ENCODE results near the gene TBC1D22A.

TBC1D22A gene

GRCh38 chr22:46914916-46915894 is 152.8 kb downstream of the TBC1D22A start:
- Mint-ChIP-seq H3K27ac (no peak overlapping the region), H3K4me1 (ENCODE audit: low read depth) (peaks cover 7% of the 10 kb centered on the region), H3K36me3 (ENCODE audit: low read depth) (peaks cover 91% of the 10 kb centered on the region), H3K9me3 (no peaks in the 10 kb centered on the region), H3K27me3 (no peaks in the 10 kb centered on the region), H3K4me3 (no peak overlapping the region)
- intact Hi-C loops (cut with micrococcal nuclease) = no loop called here

DNA sequence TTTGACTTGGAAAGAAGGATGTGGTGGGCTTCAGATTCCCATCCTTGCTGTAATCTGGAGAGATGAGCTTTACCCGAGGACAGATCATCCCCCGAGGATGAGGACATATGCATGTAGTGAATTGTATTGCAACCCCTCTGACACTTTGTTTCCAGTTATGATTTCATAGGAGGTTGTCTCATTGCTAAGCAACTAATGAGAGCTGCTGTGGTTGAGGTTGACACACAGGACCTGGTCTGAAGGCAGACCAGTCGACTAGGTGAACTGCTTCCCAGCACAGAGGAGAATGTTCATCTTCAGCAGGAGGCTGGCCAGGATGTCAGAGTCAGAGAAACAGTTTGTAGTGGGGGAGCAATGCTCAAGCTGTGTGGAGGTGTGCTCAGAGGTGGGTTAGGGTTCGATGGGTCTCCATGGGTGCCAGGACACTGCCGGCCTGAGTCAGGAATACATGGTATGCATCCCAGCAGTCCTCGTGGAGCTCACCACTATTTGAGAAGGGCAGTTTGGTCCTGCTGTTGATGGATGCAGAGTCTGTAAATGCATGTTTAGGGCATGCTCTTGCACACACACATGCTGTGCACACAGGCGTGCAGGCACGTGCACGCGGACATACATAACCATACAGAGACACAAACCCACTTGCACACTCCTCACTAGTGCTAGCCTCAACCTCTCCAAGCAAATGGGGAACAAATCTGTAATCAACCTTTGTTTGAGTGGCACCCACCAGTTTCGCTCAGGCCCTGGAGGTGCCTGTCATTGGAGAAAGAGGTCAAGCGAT is 153.7 kb downstream of the TBC1D22A start:
- peaks cover 89% of the 10 kb centered on the region for H3K36me3 Mint-ChIP-seq (ENCODE audit: low read depth)
- H3K9me3 Mint-ChIP-seq = no peaks in the 10 kb centered on the region
- H3K4me3 Mint-ChIP-seq = no peak overlapping the region
- H3K27ac Mint-ChIP-seq = no peak overlapping the region
- H3K27me3 Mint-ChIP-seq = no peaks in the 10 kb centered on the region
- peaks cover 7% of the 10 kb centered on the region for H3K4me1 Mint-ChIP-seq (ENCODE audit: low read depth)
- intact Hi-C loops (cut with micrococcal nuclease) = no loop called here

DNA sequence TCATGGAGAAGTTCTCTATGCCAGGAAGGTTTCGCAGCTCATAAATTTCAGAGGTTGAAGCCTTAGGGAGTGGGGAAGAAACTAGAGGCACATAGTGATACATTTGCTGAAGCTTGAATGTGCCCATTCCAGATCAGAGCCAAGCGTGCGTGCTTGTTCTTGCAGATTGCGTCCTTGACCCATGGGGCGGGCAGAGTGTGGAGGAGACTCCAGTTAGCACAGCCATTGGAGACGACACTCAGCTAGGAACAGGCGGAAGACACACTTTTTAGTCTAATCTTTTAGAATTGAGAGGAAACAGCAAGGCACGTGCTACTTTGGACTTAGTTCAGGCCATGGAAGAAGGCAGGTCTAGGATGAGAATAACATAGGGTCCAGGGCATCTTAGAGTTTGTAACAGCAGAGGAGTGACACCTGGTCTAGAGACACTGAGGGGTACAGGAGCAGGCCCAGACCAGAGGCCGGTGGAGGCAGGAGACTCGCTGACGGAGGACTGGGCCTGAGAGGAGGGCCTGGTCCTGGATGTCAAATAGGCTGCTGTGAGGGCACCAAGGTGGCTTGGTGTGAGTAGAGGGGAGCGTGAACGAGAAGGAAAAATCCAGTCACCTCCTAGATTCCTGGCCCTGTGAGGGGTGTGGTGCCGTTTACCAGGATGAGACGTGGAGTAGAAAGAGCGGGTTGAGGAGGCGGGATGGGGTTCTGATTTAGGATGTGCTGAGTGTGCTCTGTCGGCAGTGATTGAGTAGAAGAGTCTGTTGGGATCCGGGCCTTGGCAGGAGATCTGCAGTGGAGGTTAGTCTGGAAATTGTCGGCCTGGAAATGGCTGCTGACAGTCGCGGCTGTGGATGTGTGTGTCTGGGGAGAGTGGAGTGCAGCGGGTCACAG is 154.7 kb downstream of the TBC1D22A start:
- Mint-ChIP-seq H3K4me3 (no peak overlapping the region), H3K36me3 (ENCODE audit: low read depth) (peaks cover 97% of the 10 kb centered on the region), H3K9me3 (no peaks in the 10 kb centered on the region), H3K4me1 (ENCODE audit: low read depth) (peaks cover 7% of the 10 kb centered on the region), H3K27ac (no peak overlapping the region), H3K27me3 (no peaks in the 10 kb centered on the region)
- intact Hi-C loops (cut with micrococcal nuclease) = no loop called here

GRCh38 chr22:46917771-46918101 is 155.3 kb downstream of the TBC1D22A start:
- no peak overlapping the region for H3K4me3 Mint-ChIP-seq
- H3K27me3 Mint-ChIP-seq = no peaks in the 10 kb centered on the region
- H3K9me3 Mint-ChIP-seq = no peaks in the 10 kb centered on the region
- intact Hi-C loops (cut with micrococcal nuclease) = no loop called here
- H3K36me3 Mint-ChIP-seq (ENCODE audit: low read depth) = peaks cover 97% of the 10 kb centered on the region
- H3K27ac Mint-ChIP-seq = no peak overlapping the region
- H3K4me1 Mint-ChIP-seq (ENCODE audit: low read depth) = peaks cover 7% of the 10 kb centered on the region

DNA sequence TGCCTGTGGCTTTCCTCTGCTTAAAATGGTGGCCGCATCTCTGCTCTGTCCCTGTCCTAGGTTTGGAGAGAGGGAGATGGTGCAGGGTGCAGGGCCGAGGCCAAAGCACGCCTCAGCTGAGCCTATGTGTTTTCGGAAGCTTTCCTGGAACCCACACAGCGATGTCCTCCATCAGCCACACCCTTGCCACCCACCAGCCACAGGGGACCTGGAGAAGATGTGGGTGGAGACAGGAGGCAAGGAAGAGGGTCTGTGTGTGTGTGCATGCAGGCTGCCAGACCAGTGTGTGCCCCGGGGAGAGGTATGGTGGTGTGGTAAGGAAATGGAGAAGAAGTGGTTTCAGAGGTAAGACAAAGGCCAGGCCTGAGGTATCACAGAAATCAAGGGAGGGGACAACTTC is 155.7 kb downstream of the TBC1D22A start:
- Mint-ChIP-seq H3K36me3 (ENCODE audit: low read depth) (peaks cover 92% of the 10 kb centered on the region), H3K4me3 (no peak overlapping the region), H3K4me1 (ENCODE audit: low read depth) (peaks cover 7% of the 10 kb centered on the region), H3K27ac (no peak overlapping the region), H3K27me3 (no peaks in the 10 kb centered on the region), H3K9me3 (no peaks in the 10 kb centered on the region)
- intact Hi-C loops (cut with micrococcal nuclease) = no loop called here

GRCh38 chr22:46922037-46922436 is 159.6 kb downstream of the TBC1D22A start:
- Mint-ChIP-seq H3K4me3 (no peak overlapping the region), H3K9me3 (no peaks in the 10 kb centered on the region), H3K36me3 (ENCODE audit: low read depth) (peaks cover 81% of the 10 kb centered on the region), H3K27me3 (no peaks in the 10 kb centered on the region), H3K4me1 (ENCODE audit: low read depth) (peaks cover 7% of the 10 kb centered on the region), H3K27ac (no peak overlapping the region)
- intact Hi-C loops (cut with micrococcal nuclease) = no loop called here

DNA sequence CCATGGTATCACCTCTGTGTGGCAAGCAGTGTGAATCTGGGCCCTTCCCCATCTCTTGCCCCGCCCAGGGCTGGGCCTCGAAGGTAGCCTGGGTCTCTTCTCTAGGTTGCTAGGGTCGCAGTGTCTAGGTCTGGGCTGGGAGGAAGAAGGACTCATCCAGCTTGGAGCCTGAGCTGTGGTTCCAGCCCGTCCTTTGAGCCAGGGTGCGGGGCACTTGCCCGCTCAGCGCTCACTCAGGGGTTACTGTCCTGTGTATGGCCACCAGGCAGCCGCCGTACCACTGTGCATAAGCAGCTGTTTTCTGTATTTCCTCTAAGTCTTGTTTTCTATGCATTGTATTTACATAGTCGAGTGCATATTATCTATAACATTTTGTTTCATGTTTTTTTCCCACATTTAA is 160.9 kb downstream of the TBC1D22A start:
- no peaks in the 10 kb centered on the region for H3K9me3 Mint-ChIP-seq

DNA sequence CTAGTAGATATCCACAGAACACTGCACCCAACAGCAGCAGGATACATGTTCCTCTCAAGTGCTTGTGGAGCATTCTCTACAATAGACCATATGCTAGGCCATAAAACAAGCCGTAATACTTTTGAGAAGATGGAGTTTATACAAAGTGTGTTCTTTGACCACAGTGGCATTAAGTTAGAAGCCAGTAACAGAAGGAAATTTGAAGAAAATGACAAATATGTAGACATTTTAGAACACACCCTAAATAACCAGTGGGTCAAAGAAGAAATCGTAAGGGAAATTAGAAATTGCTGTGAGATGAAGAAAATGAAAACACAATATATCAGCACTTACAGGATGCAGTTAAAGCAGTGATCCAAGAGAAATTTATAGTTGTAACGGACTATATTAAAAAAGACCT is 163.4 kb downstream of the TBC1D22A start:
- peaks cover 76% of the 10 kb centered on the region for H3K36me3 Mint-ChIP-seq (ENCODE audit: low read depth)
- no peak overlapping the region for H3K4me3 Mint-ChIP-seq
- intact Hi-C loops (cut with micrococcal nuclease) = no loop called here
- H3K9me3 Mint-ChIP-seq = no peaks in the 10 kb centered on the region
- no peak overlapping the region for H3K27ac Mint-ChIP-seq
- no peaks in the 10 kb centered on the region for H3K27me3 Mint-ChIP-seq
- H3K4me1 Mint-ChIP-seq (ENCODE audit: low read depth) = no peaks in the 10 kb centered on the region

More for the DNA sequence above, 160.9 kb downstream of the TBC1D22A start:
- Mint-ChIP-seq H3K36me3 (ENCODE audit: low read depth) (peaks cover 74% of the 10 kb centered on the region), H3K4me1 (ENCODE audit: low read depth) (no peaks in the 10 kb centered on the region), H3K4me3 (no peak overlapping the region), H3K27ac (no peak overlapping the region), H3K27me3 (no peaks in the 10 kb centered on the region)
- intact Hi-C loops (cut with micrococcal nuclease) = no loop called here

GRCh38 chr22:46929046-46929709 is 166.7 kb downstream of the TBC1D22A start:
- H3K4me1 Mint-ChIP-seq (ENCODE audit: low read depth) = peaks cover 22% of the 10 kb centered on the region
- intact Hi-C loops (cut with micrococcal nuclease) = no loop called here
- H3K9me3 Mint-ChIP-seq = no peaks in the 10 kb centered on the region
- peaks cover 87% of the 10 kb centered on the region for H3K36me3 Mint-ChIP-seq (ENCODE audit: low read depth)
- H3K4me3 Mint-ChIP-seq = no peak overlapping the region
- no peaks in the 10 kb centered on the region for H3K27me3 Mint-ChIP-seq
- H3K27ac Mint-ChIP-seq = no peak overlapping the region

DNA sequence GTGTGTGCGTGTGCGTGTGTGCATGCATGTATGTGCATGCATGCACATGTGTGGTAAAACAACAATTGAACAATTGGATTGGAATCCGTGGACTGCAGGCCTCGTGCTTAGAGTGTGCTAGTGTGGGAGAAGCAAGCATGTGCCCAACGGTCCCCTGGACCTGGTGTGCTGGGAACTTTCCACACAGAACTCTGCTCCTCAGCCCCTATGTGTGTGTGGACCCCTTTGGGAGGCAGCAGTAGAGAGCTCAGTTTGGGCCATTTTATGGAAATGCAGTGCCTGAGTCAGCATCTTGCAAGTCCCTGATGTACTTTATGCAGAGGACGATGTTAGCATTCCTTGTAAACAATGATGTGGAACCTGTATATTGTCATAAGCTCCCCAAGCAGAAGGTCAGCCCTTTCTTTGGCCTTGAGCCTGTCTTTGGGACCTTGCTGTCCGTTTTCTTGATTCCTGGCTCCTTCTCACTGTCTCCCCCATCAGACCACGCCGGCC is 167.3 kb downstream of the TBC1D22A start:
- peaks cover 28% of the 10 kb centered on the region for H3K4me1 Mint-ChIP-seq (ENCODE audit: low read depth)
- H3K4me3 Mint-ChIP-seq = no peak overlapping the region
- no peak overlapping the region for H3K27ac Mint-ChIP-seq
- peaks cover 87% of the 10 kb centered on the region for H3K36me3 Mint-ChIP-seq (ENCODE audit: low read depth)
- no peaks in the 10 kb centered on the region for H3K9me3 Mint-ChIP-seq
- H3K27me3 Mint-ChIP-seq = no peaks in the 10 kb centered on the region
- intact Hi-C loops (cut with micrococcal nuclease) = no loop called here

DNA sequence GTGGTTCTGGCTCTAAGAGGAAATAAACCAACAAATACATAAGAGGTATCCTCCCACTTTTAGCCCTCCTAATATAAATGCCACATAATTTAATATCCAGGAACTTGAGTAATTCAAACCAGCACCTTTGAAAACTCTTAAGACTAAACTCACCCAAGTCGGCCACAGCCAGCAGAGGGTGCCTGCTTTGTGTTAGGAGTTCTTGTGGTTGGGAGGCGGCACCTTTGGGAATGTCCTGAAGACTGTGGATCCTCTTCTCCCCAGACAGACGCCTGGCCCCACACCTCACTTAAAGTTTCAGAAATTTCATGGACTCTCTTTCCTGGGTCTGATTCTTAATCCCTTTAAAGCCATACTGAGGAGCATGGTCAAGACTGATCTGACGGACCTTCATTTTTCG is 169.0 kb downstream of the TBC1D22A start:
- Mint-ChIP-seq H3K36me3 (ENCODE audit: low read depth) (peaks cover 88% of the 10 kb centered on the region), H3K4me3 (no peak overlapping the region), H3K9me3 (no peaks in the 10 kb centered on the region), H3K27me3 (no peaks in the 10 kb centered on the region), H3K4me1 (ENCODE audit: low read depth) (peaks cover 38% of the 10 kb centered on the region), H3K27ac (no peak overlapping the region)
- intact Hi-C loops (cut with micrococcal nuclease) = no loop called here

DNA sequence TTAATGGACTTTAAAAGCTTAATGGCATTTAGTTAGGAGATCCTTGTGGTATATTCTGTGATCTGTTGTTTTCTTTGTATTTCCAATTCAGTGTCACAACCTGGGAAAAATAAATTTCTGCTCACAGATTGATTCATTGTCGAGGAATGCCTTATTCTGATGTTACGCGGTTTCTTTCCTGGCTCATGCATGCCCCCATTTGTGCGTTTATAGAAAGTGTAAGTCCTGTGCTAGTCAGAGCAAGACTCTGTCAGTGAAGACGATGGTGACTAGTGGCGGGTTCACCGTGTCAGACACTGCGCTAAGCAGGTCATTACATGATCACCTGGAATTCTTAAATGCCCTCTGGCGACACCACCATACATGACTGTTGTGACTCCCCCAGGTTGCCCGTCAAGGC is 169.4 kb downstream of the TBC1D22A start:
- no peak overlapping the region for H3K4me3 Mint-ChIP-seq
- no peaks in the 10 kb centered on the region for H3K27me3 Mint-ChIP-seq
- peaks cover 88% of the 10 kb centered on the region for H3K36me3 Mint-ChIP-seq (ENCODE audit: low read depth)
- no peak overlapping the region for H3K27ac Mint-ChIP-seq
- peaks cover 38% of the 10 kb centered on the region for H3K4me1 Mint-ChIP-seq (ENCODE audit: low read depth)
- no peaks in the 10 kb centered on the region for H3K9me3 Mint-ChIP-seq
- intact Hi-C loops (cut with micrococcal nuclease) = no loop called here
